Gastrocnemius medialis (tissue), 4 donors: ENCODE results near the gene XRN2.

Source experiments
- CTCF ChIP-seq, 5 experiments: fragments of 450-650 bp in 3 of 5; fragments of 200-600 bp in 2 of 5; sonication (generic) in 2 of 5; IDR thresholded peaks in 4 of 5; conservative IDR thresholded peaks in 1 of 5; 1 replicate in 4 of 5; 2 replicates in 1 of 5; pipeline ENCODE4 v1.5.1; 2016 to 2019; ENCODE audit warnings: antibody characterized with exemption in 5 of 5, mild to moderate bottlenecking in 3 of 5, moderate library complexity in 3 of 5
- POLR2A ChIP-seq, 2 donors: fragments of 450-650 bp; IDR thresholded peaks; one replicate each; pipeline ENCODE4 v1.6.1; 2017; ENCODE audit warnings: antibody characterized with exemption in 2 of 2, mild to moderate bottlenecking in 2 of 2, moderate library complexity in 2 of 2

- no peak for TF ChIP-seq CTCF (IDR thresholded peaks at IDR 0.05 in 4 of 5, conservative IDR thresholded peaks at IDR 0.05 in 1 of 5)
- TF ChIP-seq POLR2A (IDR thresholded peaks at IDR 0.05), result no peak
These were observed 43.8 kb upstream of the XRN2 start for GRCh38 chr20:21259346-21259745.
